ENCODE results near the gene ZBTB25. TPM values are rescaled to one million over a fixed set of nuclear protein-coding genes. Genes with fewer than 3 reads are reported as not detected.

ZBTB25 gene
- total and polyA plus RNA-seq, 10 of the 15 experiments (the other 5 are each of a cell fraction or from before 2014, with no cell fraction given): 4.1 to 33.9 (median 9.7) TPM

- TF ChIP-seq NKRF (conservative IDR thresholded peaks at IDR 0.05) (peak; percentile 46; the same call in 1 of the 2 replicates), LARP7 (IDR thresholded peaks at IDR 0.05) (0 out of 2 replicates have a peak, but pooled peaks have one; percentile 49), CBFB (IDR thresholded peaks at IDR 0.05; ENCODE audit: low read depth) (no peak), WRNIP1 (IDR thresholded peaks at IDR 0.05; ENCODE audit: borderline replicate concordance, low read depth, low read length) (no peak)
These were observed 38.3 kb downstream of the ZBTB25 start, which contains the start of gene AKAP5 (continued) for GRCh38 chr14:64465191-64465822.

GRCh38 chr14:64464651-64465050 is 39.0 kb downstream of the ZBTB25 start:
- peak overlapping the region; percentile 94 for H3K4me2 ChIP-seq (ENCODE audit: control insufficient read depth, insufficient read depth)
- FAIRE-seq: no peak
- no peaks in the 10 kb centered on the region for H4K20me1 ChIP-seq (ENCODE audit: control insufficient read depth, insufficient read depth)
- SMC1A ChIA-PET (ENCODE audit: uncharacterized antibody, unreplicated experiment): interaction anchor here (0.6 to 6.2 kb wide), 12 partner anchors 9 to 167 kb away, joined by 3 to 95 read pairs (median 3); no protein-coding TSS in a partner anchor
- H3K4me3 ChIP-seq: peak overlapping the region; percentile 79
- H3K9me3 ChIP-seq (replicated peaks; ENCODE audit: control insufficient read depth, insufficient read depth, low read length): no peaks in the 10 kb centered on the region
- in situ Hi-C loops (cut with MboI): no loop called here
- POLR2A ChIA-PET: interaction anchor here (0.5 to 2.4 kb wide), 9 partner anchors 9 to 127 kb away, joined by 3 to 19 read pairs (median 3); partner anchors contain the start of gene MTHFD1
- peak overlapping the region; percentile 29; the same call in 1 of the 2 replicates for H3K27ac ChIP-seq (ENCODE audit: control insufficient read depth, insufficient read depth)
- no peaks in the 10 kb centered on the region for H3K79me2 ChIP-seq (ENCODE audit: control insufficient read depth, insufficient read depth, low read length)
- ATAC-seq: peak; percentile 4; the same call in 2 of the 3 replicates
- H3K27me3 ChIP-seq (replicated peaks in 1 of 2; ENCODE audit: control insufficient read depth in 2 of 2, insufficient read depth in 2 of 2, low read length in 1 of 2): no peaks in the 10 kb centered on the region
- peaks cover 0 to 5% of the 10 kb centered on the region in 2 experiments; a peak in 2 of 4 replicates for H3K36me3 ChIP-seq (ENCODE audit: control insufficient read depth in 2 of 2, insufficient read depth in 2 of 2, low read length in 1 of 2)
- CTCF ChIA-PET: interaction anchor here (0.9 to 6.4 kb wide), 9 partner anchors 14 to 120 kb away, joined by 3 to 60 read pairs (median 11); no protein-coding TSS in a partner anchor
- 10% methylated on average over 6 of the region's 6 CpGs for WGBS (ENCODE audit: insufficient coverage, insufficient replicate concordance, low lambda C conversion rate, missing lambda C conversion rate)
- H3K9ac ChIP-seq (ENCODE audit: control insufficient read depth, insufficient read depth, low read length): peak overlapping the region; percentile 45; the same call in 1 of the 2 replicates
- peaks cover 33% of the 10 kb centered on the region for H3K4me1 ChIP-seq (ENCODE audit: control insufficient read depth, insufficient read depth, low read length)
- peak overlapping the region; percentile 73 for H2AFZ ChIP-seq (ENCODE audit: control insufficient read depth, low read depth, low read length)
- no peak for DNase-seq (ENCODE audit: low read depth, low spot score)
- BruUV-seq (replicated peaks): TSS peak; percentile 33
- intact Hi-C loops (cut with micrococcal nuclease; ENCODE audit: unreplicated experiment): no loop called here
- RAD21 ChIA-PET (ENCODE audit: unreplicated experiment): interaction anchor here (0.8 to 2.4 kb wide), 6 partner anchors 9 to 90 kb away, joined by 3 to 11 read pairs (median 4); no protein-coding TSS in a partner anchor
- TF ChIP-seq, protein P1, sequence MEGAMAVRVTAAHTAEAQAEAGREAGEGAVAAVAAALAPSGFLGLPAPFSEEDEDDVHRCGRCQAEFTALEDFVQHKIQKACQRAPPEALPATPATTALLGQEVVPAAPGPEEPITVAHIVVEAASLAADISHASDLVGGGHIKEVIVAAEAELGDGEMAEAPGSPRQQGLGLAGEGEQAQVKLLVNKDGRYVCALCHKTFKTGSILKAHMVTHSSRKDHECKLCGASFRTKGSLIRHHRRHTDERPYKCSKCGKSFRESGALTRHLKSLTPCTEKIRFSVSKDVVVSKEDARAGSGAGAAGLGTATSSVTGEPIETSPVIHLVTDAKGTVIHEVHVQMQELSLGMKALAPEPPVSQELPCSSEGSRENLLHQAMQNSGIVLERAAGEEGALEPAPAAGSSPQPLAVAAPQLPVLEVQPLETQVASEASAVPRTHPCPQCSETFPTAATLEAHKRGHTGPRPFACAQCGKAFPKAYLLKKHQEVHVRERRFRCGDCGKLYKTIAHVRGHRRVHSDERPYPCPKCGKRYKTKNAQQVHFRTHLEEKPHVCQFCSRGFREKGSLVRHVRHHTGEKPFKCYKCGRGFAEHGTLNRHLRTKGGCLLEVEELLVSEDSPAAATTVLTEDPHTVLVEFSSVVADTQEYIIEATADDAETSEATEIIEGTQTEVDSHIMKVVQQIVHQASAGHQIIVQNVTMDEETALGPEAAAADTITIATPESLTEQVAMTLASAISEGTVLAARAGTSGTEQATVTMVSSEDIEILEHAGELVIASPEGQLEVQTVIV (IDR thresholded peaks at IDR 0.05; ENCODE audit: borderline replicate concordance, partially characterized antibody): no peak
- TF ChIP-seq KLF5 (IDR thresholded peaks at IDR 0.05; ENCODE audit: partially characterized antibody): no peak
- TF ChIP-seq FOXK2 (IDR thresholded peaks at IDR 0.05): no peak
- no peak for TF ChIP-seq ZNF384 (IDR thresholded peaks at IDR 0.05; ENCODE audit: borderline replicate concordance, low read depth, low read length)
- TF ChIP-seq, protein P2, sequence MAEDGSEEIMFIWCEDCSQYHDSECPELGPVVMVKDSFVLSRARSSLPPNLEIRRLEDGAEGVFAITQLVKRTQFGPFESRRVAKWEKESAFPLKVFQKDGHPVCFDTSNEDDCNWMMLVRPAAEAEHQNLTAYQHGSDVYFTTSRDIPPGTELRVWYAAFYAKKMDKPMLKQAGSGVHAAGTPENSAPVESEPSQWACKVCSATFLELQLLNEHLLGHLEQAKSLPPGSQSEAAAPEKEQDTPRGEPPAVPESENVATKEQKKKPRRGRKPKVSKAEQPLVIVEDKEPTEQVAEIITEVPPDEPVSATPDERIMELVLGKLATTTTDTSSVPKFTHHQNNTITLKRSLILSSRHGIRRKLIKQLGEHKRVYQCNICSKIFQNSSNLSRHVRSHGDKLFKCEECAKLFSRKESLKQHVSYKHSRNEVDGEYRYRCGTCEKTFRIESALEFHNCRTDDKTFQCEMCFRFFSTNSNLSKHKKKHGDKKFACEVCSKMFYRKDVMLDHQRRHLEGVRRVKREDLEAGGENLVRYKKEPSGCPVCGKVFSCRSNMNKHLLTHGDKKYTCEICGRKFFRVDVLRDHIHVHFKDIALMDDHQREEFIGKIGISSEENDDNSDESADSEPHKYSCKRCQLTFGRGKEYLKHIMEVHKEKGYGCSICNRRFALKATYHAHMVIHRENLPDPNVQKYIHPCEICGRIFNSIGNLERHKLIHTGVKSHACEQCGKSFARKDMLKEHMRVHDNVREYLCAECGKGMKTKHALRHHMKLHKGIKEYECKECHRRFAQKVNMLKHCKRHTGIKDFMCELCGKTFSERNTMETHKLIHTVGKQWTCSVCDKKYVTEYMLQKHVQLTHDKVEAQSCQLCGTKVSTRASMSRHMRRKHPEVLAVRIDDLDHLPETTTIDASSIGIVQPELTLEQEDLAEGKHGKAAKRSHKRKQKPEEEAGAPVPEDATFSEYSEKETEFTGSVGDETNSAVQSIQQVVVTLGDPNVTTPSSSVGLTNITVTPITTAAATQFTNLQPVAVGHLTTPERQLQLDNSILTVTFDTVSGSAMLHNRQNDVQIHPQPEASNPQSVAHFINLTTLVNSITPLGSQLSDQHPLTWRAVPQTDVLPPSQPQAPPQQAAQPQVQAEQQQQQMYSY (CRISPR knock-in tag; IDR thresholded peaks at IDR 0.05): no peak
- peak in 1 of 2 experiments; percentile 18; a peak in 1 of 4 replicates for TF ChIP-seq IKZF2 (IDR thresholded peaks at IDR 0.05)
- TF ChIP-seq MTA3 (IDR thresholded peaks at IDR 0.05; ENCODE audit: borderline replicate concordance, low read length): no peak
- no peak for TF ChIP-seq ZNF274 (IDR thresholded peaks at IDR 0.05; ENCODE audit: insufficient read depth, insufficient read length)
- TF ChIP-seq BRCA1 (IDR thresholded peaks at IDR 0.05; ENCODE audit: low read depth, low read length): no peak

Measured in GM12878 (cell line).